GM18517 (cell line): ENCODE results near the gene DRAP1.

ENCODE experiments used
- ATAC-seq: cut with Tn5 transposase; IDR thresholded peaks from one replicate; pipeline ENCODE4 v1.9.1; 2021; ENCODE audit warnings: mild to moderate bottlenecking, moderate library complexity; ENCODE audit not compliant: unreplicated experiment

Gene DRAP1

DNA sequence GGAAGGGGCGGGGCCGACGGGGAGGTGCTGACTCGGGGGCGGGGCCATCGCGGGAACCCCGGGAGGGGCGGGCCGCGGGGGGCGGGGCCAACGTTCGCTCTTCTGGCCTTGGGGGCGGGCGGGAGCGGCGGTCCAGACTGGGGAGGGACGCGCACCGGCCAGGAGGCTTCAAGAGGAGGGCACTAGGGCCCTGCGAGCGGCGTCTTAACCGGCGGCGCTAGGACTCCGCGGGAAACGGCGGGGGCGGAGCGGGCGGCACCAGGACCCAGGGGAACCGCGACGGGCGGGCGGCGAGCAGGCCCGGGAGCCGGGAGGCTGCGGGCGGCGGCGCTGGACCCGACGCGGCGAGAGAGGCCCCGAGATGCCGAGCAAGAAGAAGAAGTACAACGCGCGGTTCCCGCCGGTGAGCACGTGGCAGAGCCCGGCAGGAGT, at the start of gene DRAP1:
Gene DRAP1, plus strand, starts transcription at position 286 of the 432 bp plus-strand sequence. Its CDS starts 76 bp downstream, at position 362.
- ATAC-seq = peak; percentile 81

DNA sequence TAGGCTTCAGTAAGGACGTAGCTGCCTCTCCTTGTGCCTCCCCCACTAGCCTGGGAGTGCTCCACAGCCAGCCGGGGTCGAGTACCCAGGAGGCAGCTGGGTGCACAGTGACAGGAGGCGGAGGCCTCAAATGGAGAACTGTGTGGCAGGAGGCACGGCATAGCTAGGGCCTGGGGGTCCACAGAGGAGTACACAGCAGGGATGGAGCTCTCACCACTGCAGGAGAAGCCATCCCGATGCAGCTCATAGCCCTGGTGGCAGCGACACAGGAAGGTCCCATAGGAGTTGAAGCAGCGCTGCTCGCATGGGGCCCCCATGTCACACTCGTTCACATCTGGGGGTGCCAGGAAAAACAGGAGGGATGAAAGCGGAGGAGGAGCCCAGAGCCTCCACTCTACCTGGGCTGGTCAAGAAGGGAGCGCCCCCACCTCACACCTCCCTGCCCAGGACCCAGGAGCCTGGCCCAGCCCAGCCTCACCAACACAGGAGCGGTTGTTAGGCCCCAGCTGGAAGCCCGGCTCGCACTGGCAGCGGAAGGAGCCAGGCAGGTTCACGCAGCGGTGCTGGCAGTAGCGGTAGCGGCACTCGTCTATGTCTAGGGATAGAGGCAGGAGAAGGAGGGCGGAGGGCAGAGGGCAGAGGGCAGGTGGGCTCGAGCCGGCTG, 49.5 kb upstream of the DRAP1 start:
- ATAC-seq = no peak

GRCh38 chr11:65870307-65870658, 48.9 kb upstream of the DRAP1 start:
- no peak for ATAC-seq

GRCh38 chr11:65870706-65871681, 48.2 kb upstream of the DRAP1 start:
- ATAC-seq = no peak

- no peak for ATAC-seq
Measured at GRCh38 chr11:65871811-65872548, 47.2 kb upstream of the DRAP1 start.

DNA sequence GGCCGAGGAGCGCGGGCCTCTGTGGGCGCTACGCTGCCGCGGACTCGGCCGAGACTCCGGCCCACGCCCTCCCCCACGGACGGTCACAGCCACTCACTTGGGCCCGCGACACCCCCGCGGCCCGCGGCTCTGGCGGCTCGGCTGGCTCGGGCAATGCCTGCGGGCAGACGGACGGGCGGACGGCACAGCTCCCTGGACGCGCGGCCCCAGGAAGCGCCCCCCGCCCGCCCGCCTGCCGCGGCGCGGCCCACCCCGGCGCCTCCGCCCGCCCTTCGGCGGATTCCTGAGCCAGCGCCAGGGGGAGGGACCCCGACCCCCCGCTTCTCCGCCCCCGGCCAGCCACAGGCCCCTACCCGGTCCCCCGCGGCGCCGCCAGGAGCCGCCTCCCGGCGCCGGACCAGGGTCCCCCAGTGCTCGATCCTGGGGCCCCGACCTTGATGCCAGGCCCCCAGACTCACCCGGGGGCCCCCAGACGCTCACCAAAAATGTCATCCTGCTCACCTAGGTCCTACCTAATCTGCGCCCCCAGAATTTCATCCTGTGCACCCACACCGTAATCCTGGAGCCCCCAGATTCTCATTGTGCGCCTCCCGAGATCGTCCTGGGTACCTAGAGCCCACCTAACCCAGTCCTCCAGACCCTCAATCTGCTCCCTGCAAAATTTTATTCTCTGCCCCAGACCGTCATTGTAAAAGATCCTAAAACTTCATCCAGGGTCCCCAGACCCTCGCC, 46.5 kb upstream of the DRAP1 start, which contains the start of gene EFEMP2:
Gene EFEMP2, minus strand, starts transcription at position 215 of the 732 bp plus-strand sequence. CDS start 446 bp downstream, outside the sequence.
- no peak for ATAC-seq

DNA sequence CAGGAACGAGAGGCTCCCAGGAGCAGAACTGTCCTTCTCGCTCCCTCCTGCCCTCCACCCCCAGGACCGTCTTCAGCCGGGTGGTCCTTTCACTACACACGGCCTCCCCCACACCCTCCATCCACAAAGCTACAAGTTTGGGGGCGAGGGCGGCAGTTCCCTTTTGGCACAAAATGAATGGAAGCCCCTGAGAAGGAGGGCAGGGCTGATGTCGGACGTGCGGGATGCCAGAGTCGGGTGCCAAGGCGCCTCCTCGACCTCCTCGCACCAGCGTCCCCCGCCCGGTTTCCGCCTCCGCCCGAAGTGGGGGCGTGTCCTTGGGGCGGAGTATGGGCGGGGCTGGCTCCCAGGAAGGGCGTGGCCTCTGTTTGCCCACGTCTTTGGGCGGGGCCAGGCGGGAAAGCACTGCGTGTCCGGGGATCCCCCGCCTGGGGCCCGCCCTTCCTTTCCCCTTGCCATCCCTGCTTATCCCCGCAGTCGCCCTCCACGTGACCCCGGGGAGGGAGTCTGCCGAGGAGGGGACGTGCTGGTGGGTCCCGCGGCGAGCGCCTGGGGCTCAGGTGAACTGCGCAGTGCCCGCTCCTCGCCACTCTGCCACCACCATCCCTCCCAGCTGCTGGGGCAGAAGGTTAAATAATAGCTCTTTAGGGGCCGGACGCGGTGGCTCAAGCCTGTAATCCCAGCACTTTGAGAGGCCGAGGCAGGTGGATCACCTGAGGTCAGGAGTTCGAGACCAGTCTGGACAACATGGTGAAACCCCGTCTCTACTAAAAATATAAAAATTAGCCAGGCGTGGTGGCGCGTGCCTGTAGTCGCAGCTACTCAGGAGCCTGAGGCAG, 45.7 kb upstream of the DRAP1 start:
- peak; percentile 77 for ATAC-seq

GRCh38 chr11:65879617-65880016, 39.6 kb upstream of the DRAP1 start, which contains the start of gene CTSW:
TSS of gene CTSW (plus strand) at chr11:65879837. CDS start at chr11:65879855, 18 bp downstream.
- no peak for ATAC-seq

- ATAC-seq = no peak
Measured at GRCh38 chr11:65880027-65880426, 39.2 kb upstream of the DRAP1 start.

DNA sequence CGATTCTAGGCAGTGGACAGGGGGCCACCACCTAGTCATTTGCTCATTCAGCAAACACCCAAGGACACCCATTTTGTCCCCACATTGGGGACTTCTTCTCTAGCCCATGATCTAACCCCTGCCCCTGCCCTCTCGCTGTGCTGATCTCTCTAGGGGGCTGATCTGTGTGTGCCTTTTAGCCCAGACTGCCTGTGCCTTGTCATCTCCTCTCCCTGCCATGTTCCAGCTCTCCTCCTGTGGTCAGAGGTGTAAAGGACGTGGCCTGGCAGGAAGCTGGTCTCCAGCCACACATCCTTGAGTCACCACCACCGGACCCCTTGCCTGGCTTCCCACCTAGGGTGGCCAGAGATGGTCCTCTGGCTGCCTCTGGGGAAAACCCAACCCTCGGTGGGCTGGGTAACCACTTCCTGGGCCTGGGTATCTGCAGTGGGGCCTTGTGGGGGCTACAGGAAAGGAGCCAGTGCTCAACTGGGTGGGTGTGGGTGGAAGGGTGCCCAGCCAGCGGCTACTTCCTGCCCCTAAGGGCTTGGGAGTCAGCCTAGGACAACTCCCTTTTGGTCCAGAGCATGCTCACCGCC, 38.3 kb upstream of the DRAP1 start:
- ATAC-seq = no peak

DNA sequence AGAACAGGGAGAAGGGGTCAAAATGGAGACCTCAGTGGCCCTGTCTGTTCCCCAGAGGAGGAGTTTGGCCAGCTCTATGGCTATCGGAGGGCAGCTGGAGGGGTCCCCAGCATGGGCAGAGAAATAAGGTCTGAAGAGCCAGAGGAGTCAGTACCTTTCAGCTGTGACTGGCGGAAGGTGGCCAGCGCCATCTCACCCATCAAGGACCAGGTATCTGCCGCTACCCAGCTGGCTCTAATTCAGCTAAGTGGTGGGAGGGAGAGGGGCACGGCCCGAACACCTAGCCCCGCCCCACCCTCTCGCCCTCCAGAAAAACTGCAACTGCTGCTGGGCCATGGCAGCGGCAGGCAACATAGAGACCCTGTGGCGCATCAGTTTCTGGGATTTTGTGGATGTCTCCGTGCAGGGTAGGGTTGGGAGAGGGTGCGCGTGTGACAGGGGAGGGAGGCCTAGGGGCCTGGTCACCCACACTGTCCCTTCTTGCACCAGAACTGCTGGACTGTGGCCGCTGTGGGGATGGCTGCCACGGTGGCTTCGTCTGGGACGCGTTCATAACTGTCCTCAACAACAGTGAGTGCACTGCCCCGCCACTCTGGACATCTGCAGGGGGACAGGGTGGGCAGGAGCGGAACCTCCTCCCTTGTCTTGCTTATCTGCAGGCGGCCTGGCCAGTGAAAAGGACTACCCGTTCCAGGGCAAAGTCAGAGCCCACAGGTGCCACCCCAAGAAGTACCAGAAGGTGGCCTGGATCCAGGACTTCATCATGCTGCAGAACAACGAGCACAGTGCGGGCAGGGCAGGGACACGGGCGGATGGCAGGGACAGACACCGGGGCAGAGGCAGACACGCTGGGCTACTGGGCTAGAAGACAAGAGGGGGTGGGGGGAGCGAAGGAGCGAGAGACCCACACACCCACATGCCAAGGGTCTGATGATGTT, 36.8 kb upstream of the DRAP1 start:
- no peak for ATAC-seq

DNA sequence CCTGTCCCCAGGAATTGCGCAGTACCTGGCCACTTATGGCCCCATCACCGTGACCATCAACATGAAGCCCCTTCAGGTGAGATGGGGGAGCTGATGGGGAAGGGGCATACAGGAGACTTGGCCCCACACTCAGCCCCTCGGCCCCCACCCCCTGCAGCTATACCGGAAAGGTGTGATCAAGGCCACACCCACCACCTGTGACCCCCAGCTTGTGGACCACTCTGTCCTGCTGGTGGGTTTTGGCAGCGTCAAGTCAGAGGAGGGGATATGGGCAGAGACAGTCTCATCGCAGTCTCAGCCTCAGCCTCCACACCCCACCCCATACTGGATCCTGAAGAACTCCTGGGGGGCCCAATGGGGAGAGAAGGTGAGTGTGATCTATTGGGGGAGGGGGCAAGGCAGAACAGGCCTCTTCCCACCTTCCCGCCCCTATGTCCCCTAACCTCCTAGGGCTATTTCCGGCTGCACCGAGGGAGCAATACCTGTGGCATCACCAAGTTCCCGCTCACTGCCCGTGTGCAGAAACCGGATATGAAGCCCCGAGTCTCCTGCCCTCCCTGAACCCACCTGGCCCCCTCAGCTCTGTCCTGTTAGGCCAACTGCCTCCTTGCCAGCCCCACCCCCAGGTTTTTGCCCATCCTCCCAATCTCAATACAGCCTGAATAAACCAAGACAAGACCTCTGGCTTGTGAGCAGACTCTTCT, 36.0 kb upstream of the DRAP1 start:
- ATAC-seq = no peak

DNA sequence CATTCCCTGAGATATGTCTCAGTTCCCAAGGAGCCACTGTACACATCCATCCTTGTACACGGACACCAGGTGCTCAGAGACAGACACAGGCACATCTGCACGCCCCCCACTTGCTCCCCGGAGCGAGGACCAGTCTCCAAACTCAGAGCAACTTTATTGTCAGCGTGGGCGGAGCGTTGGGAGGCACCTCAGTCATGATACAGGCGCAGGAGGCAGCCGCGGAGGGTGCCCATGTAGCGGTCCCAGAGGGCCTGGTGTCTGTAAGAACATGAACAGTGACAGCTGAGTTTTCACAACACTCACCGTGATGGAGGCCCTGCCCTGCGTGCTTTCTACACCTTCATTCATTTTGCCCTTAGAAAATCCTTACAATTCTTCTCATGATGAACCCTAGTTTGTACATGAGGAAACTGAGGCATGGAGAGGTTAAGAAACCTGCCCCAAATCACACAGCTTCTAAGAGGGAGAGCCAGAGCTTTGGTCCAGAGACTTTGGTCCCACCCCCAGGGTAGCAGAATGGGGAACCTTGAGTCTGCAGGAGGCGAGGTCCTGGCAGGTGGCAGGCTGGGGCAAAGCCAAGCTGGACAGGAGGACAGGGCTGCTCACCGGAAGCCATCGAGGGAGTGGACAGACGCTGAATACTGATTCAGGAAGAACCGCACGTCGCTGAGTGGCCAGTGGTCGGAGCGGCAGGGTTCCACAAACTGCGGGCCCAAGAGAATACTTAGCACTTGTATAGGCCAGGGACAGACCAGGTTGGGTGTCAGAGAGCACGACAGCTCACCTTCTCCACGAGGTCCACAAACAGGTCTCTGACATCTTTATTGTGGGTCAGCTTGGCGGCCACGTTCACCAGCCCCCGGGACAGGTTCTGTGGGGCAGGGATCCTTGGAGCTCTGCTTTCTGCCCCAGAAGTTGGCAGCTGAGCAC, 35.2 kb upstream of the DRAP1 start:
- no peak for ATAC-seq

- ATAC-seq = no peak
Measured at GRCh38 chr11:65884716-65885092, 34.5 kb upstream of the DRAP1 start.

GRCh38 chr11:65885231-65885630, 34.0 kb upstream of the DRAP1 start:
- ATAC-seq = no peak

- ATAC-seq = no peak
Measured at GRCh38 chr11:65885808-65886536, 33.3 kb upstream of the DRAP1 start.
